Endothelial cell of umbilical vein (primary cell): ENCODE results near the gene SLC50A1.

Experiments
- JUN ChIP-seq: IDR thresholded peaks from 2 replicates; pipeline ENCODE4 v1.6.1; 2011; ENCODE audit warnings: borderline replicate concordance, low read depth; ENCODE audit not compliant: insufficient read length, insufficient read depth
- POLR2A ChIP-seq: IDR thresholded peaks from 2 replicates; pipeline ENCODE4 v1.6.1; 2012; ENCODE audit warnings: low read depth, mild to moderate bottlenecking, control low read depth, low read length
- POLR2AphosphoS5 ChIP-seq: IDR thresholded peaks from 2 replicates; pipeline ENCODE4 v1.6.1; 2012; ENCODE audit warnings: low read depth, mild to moderate bottlenecking, control low read depth, low read length, moderate library complexity; ENCODE audit not compliant: insufficient read depth
- TF ChIP-seq, protein P1 (sequence below): IDR thresholded peaks from 2 replicates; pipeline ENCODE4 v1.6.1; 2011; ENCODE audit not compliant: insufficient read depth, insufficient read length
- TF ChIP-seq, protein P2 (sequence below), 2 donors: IDR thresholded peaks; 1 replicate in 1 of 2; 2 replicates in 1 of 2; pipeline ENCODE4 v1.5.1; 2011; ENCODE audit warnings: low read length in 2 of 2, mild to moderate bottlenecking in 2 of 2, moderate library complexity in 2 of 2, control low read depth in 1 of 2, inconsistent platforms in 1 of 2, low read depth in 1 of 2; ENCODE audit not compliant: insufficient read depth in 1 of 2; ENCODE audit errors: extremely low read depth in 1 of 2

GRCh38 chr1:155106862-155107261 lies 28.8 kb upstream of the SLC50A1 start:
- TF ChIP-seq, protein P1, sequence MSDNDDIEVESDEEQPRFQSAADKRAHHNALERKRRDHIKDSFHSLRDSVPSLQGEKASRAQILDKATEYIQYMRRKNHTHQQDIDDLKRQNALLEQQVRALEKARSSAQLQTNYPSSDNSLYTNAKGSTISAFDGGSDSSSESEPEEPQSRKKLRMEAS = no peak
- TF ChIP-seq, protein P2, sequence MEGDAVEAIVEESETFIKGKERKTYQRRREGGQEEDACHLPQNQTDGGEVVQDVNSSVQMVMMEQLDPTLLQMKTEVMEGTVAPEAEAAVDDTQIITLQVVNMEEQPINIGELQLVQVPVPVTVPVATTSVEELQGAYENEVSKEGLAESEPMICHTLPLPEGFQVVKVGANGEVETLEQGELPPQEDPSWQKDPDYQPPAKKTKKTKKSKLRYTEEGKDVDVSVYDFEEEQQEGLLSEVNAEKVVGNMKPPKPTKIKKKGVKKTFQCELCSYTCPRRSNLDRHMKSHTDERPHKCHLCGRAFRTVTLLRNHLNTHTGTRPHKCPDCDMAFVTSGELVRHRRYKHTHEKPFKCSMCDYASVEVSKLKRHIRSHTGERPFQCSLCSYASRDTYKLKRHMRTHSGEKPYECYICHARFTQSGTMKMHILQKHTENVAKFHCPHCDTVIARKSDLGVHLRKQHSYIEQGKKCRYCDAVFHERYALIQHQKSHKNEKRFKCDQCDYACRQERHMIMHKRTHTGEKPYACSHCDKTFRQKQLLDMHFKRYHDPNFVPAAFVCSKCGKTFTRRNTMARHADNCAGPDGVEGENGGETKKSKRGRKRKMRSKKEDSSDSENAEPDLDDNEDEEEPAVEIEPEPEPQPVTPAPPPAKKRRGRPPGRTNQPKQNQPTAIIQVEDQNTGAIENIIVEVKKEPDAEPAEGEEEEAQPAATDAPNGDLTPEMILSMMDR (IDR thresholded peaks at IDR 0.05; ENCODE audit: extremely low read depth in 1 of 2, insufficient read depth in 1 of 2, low read depth in 1 of 2, low read length in 2 of 2) = no peak
- no peak for TF ChIP-seq POLR2A
- no peak for TF ChIP-seq POLR2AphosphoS5
- TF ChIP-seq JUN = no peak
